ENCODE data around the gene PKIB. TPM values are rescaled to one million over a fixed set of nuclear protein-coding genes. Genes with fewer than 3 reads are reported as not detected.
"Not testable (repeated sequence)": the region's sequence is repeated elsewhere in the genome, so short reads cannot be mapped to it uniquely, and the experiment has no call there.

Gene PKIB
- total and polyA plus RNA-seq, 2 of the 4 experiments (the other 2 are of a cell fraction): 6.3 to 13.1 TPM

- no peak for TF ChIP-seq CHD1 (IDR thresholded peaks at IDR 0.05; ENCODE audit: low read depth, low read length)
- TF ChIP-seq FOS (IDR thresholded peaks at IDR 0.05; ENCODE audit: low read depth, low read length): no peak
- no peak for TF ChIP-seq CTCF (conservative IDR thresholded peaks at IDR 0.05; ENCODE audit: low read depth, low read length)
- TF ChIP-seq RFX5 (IDR thresholded peaks at IDR 0.05; ENCODE audit: low read depth, low read length): no peak
- TF ChIP-seq POLR2A (IDR thresholded peaks at IDR 0.05; ENCODE audit: low read depth, low read length): no peak
- no peak for TF ChIP-seq BHLHE40 (IDR thresholded peaks at IDR 0.05; ENCODE audit: low read depth, low read length)
- TF ChIP-seq RAD21 (IDR thresholded peaks at IDR 0.05; ENCODE audit: low read length): no peak
- H3K56ac ChIP-seq (ENCODE audit: extremely low read depth, insufficient read depth, low read length): no peak overlapping the region
Observed at GRCh38 chr6:122641819-122642218, 31.6 kb downstream of the PKIB start.

GRCh38 chr6:122642604-122643003 lies 32.4 kb downstream of the PKIB start:
- H3K18ac ChIP-seq (ENCODE audit: low read depth, low read length); H3K4me2 ChIP-seq (ENCODE audit: low read depth, low read length); H3K4me3 ChIP-seq (ENCODE audit: insufficient read depth, low read depth, low read length); H3K27ac ChIP-seq (ENCODE audit: insufficient read depth, low read length); BruUV-seq (replicated peaks); H3K9ac ChIP-seq (ENCODE audit: low read depth, low read length); H2AFZ ChIP-seq (replicated peaks; ENCODE audit: low read length, poor library complexity); H4K20me1 ChIP-seq (ENCODE audit: insufficient read depth, low read length); H3K27me3 ChIP-seq (ENCODE audit: control insufficient read depth, insufficient read depth, low read length); ATAC-seq (ENCODE audit: low read depth); H3K36me3 ChIP-seq (ENCODE audit: control insufficient read depth, insufficient read depth, low read length); H3K9me3 ChIP-seq (ENCODE audit: control insufficient read depth, insufficient read depth, low read length); H2BK120ac ChIP-seq (ENCODE audit: low read depth, low read length); in situ Hi-C loops (cut with MboI; ENCODE audit: low sequenced_read_pairs); H4K5ac ChIP-seq (ENCODE audit: low read depth, low read length); H3K4ac ChIP-seq (ENCODE audit: low read depth, low read length); H3K4me1 ChIP-seq (ENCODE audit: control insufficient read depth, insufficient read depth, low read length); H4K91ac ChIP-seq (ENCODE audit: insufficient read depth, low read depth, low read length); intact Hi-C loops (cut with micrococcal nuclease); CTCF ChIA-PET; H3K79me1 ChIP-seq (ENCODE audit: low read depth in 1 of 2, low read length in 2 of 2); H4K8ac ChIP-seq (ENCODE audit: low read depth in 2 of 2, low read length in 2 of 2); H2BK20ac ChIP-seq (ENCODE audit: low read depth, low read length); POLR2A ChIA-PET (ENCODE audit: unreplicated experiment); H3K9me1 ChIP-seq (ENCODE audit: insufficient read depth, low read length); H2AK5ac ChIP-seq (ENCODE audit: low read depth, low read length); H2BK15ac ChIP-seq (ENCODE audit: low read depth, low read length); H2BK5ac ChIP-seq (ENCODE audit: low read depth, low read length, poor library complexity, severe bottlenecking); DNase-seq; H2AK9ac ChIP-seq (replicated peaks; ENCODE audit: low read depth, low read length, poor library complexity); H3K23ac ChIP-seq (ENCODE audit: low read depth, low read length); dilution Hi-C loops (cut with HindIII; ENCODE audit: low sequenced_read_pairs, unreplicated experiment); H3K56ac ChIP-seq (ENCODE audit: extremely low read depth, insufficient read depth, low read length); H3K14ac ChIP-seq (replicated peaks; ENCODE audit: low read depth, low read length): not testable (repeated sequence)
- WGBS, 2 experiments (ENCODE audit: extremely low coverage in 2 of 2, insufficient read length in 1 of 2): no CpG with 5 or more reads among the region's 1 CpG

More at GRCh38 chr6:122641819-122642218, 31.6 kb downstream of the PKIB start:
- Histone ChIP-seq H3K4me3 (ENCODE audit: insufficient read depth, low read depth, low read length) (no peak overlapping the region), H2BK20ac (ENCODE audit: low read depth, low read length) (no peak overlapping the region), H3K4me1 (ENCODE audit: control insufficient read depth, insufficient read depth, low read length) (no peaks in the 10 kb centered on the region), H3K9ac (ENCODE audit: low read depth, low read length) (no peak overlapping the region), H3K9me1 (ENCODE audit: insufficient read depth, low read length) (no peaks in the 10 kb centered on the region), H3K4me2 (ENCODE audit: low read depth, low read length) (no peak overlapping the region), H2AFZ (replicated peaks; ENCODE audit: low read length, poor library complexity) (no peak overlapping the region), H3K36me3 (ENCODE audit: control insufficient read depth, insufficient read depth, low read length) (no peaks in the 10 kb centered on the region), H2BK120ac (ENCODE audit: low read depth, low read length) (no peak overlapping the region), H4K91ac (ENCODE audit: insufficient read depth, low read depth, low read length) (no peak overlapping the region), H3K23ac (ENCODE audit: low read depth, low read length) (no peak overlapping the region), H2AK9ac (replicated peaks; ENCODE audit: low read depth, low read length, poor library complexity) (no peak overlapping the region), H3K4ac (ENCODE audit: low read depth, low read length) (no peak overlapping the region), H4K8ac (ENCODE audit: low read depth in 2 of 2, low read length in 2 of 2) (no peak overlapping the region), H3K18ac (ENCODE audit: low read depth, low read length) (no peak overlapping the region), H2BK15ac (ENCODE audit: low read depth, low read length) (no peak overlapping the region), H2BK5ac (ENCODE audit: low read depth, low read length, poor library complexity, severe bottlenecking) (no peak overlapping the region), H3K14ac (replicated peaks; ENCODE audit: low read depth, low read length) (no peak overlapping the region), H3K79me1 (ENCODE audit: low read depth in 1 of 2, low read length in 2 of 2) (no peaks in the 10 kb centered on the region), H3K9me3 (ENCODE audit: control insufficient read depth, insufficient read depth, low read length) (no peaks in the 10 kb centered on the region), H4K20me1 (ENCODE audit: insufficient read depth, low read length) (no peaks in the 10 kb centered on the region), H3K27ac (ENCODE audit: insufficient read depth, low read length) (no peak overlapping the region), H3K27me3 (ENCODE audit: control insufficient read depth, insufficient read depth, low read length) (peaks cover 3% of the 10 kb centered on the region; the same call in 1 of the 2 replicates), H2AK5ac (ENCODE audit: low read depth, low read length) (no peak overlapping the region), H4K5ac (ENCODE audit: low read depth, low read length) (no peak overlapping the region)
- BruUV-seq (replicated peaks): no TSS peak
- DNase-seq: no peak
- intact Hi-C loops (cut with micrococcal nuclease) (no loop called here), dilution Hi-C loops (cut with HindIII; ENCODE audit: low sequenced_read_pairs, unreplicated experiment) (no loop called here), in situ Hi-C loops (cut with MboI; ENCODE audit: low sequenced_read_pairs) (no loop called here)
- ChIA-PET CTCF (interaction anchor here (0.6 kb wide), 1 partner anchor 1160 kb away, joined by 3 read pairs; no protein-coding TSS in a partner anchor), POLR2A (ENCODE audit: unreplicated experiment) (interaction anchor here (0.6 kb wide), 1 partner anchor 16 kb away, joined by 3 read pairs; no protein-coding TSS in a partner anchor)
- WGBS, 2 experiments (ENCODE audit: extremely low coverage in 2 of 2, insufficient read length in 1 of 2): no CpG with 5 or more reads among the region's 3 CpGs
- ATAC-seq (ENCODE audit: low read depth): no peak

Measured in IMR-90 (cell line).